GM12874 (cell line): Measurements from ENCODE around the gene NCAPD2.

Experiments used
- CTCF ChIP-seq: IDR thresholded peaks from 2 replicates; pipeline ENCODE4 v1.5.1; 2011; ENCODE audit warnings: low read depth, mild to moderate bottlenecking, control low read depth, low read length, moderate library complexity; ENCODE audit not compliant: insufficient read depth

Gene NCAPD2

GRCh38 chr12:6507102-6507998 lies 13.4 kb downstream of the NCAPD2 start:
- no peak for TF ChIP-seq CTCF

GRCh38 chr12:6508087-6508486 lies 14.2 kb downstream of the NCAPD2 start:
- TF ChIP-seq CTCF, result no peak

GRCh38 chr12:6520186-6520585 lies 26.3 kb downstream of the NCAPD2 start:
- no peak for TF ChIP-seq CTCF

GRCh38 chr12:6522193-6522592 lies 28.3 kb downstream of the NCAPD2 start:
- no peak for TF ChIP-seq CTCF

- no peak for TF ChIP-seq CTCF
Measured at GRCh38 chr12:6523708-6524107, 29.8 kb downstream of the NCAPD2 start.

- TF ChIP-seq CTCF, result no peak
Measured at GRCh38 chr12:6524648-6525047, 30.7 kb downstream of the NCAPD2 start.

- no peak for TF ChIP-seq CTCF
Measured at GRCh38 chr12:6526201-6526600, 32.3 kb downstream of the NCAPD2 start.
